NAMALWA (cell line): ENCODE measurements around the gene PSMA3.

ENCODE experiments used
- DNase-seq: peaks from one replicate; pipeline ENCODE4 v3.0.0-alpha.2; 2015; ENCODE audit warnings: low spot score

PSMA3 gene

GRCh38 chr14:58272588-58273372 lies 28.1 kb downstream of the PSMA3 start:
- peak; percentile 20 for DNase-seq

GRCh38 chr14:58274881-58275280 lies 30.2 kb downstream of the PSMA3 start:
- no peak for DNase-seq

- DNase-seq, result no peak
Observed at GRCh38 chr14:58275527-58276190, 31.0 kb downstream of the PSMA3 start.

GRCh38 chr14:58276208-58276607 lies 31.6 kb downstream of the PSMA3 start:
- DNase-seq, result no peak

- DNase-seq, result no peak
Observed at GRCh38 chr14:58278177-58278576, 33.5 kb downstream of the PSMA3 start.

- DNase-seq, result peak; percentile 16
Observed at GRCh38 chr14:58280954-58281787, 36.5 kb downstream of the PSMA3 start.

- no peak for DNase-seq
Observed at GRCh38 chr14:58281969-58282368, 37.3 kb downstream of the PSMA3 start.

GRCh38 chr14:58282925-58283593 lies 38.4 kb downstream of the PSMA3 start:
- DNase-seq, result no peak

- no peak for DNase-seq
Observed at GRCh38 chr14:58283730-58284129, 39.1 kb downstream of the PSMA3 start.

GRCh38 chr14:58285132-58285531 lies 40.5 kb downstream of the PSMA3 start:
- DNase-seq, result no peak

- DNase-seq, result no peak
Observed at GRCh38 chr14:58287607-58288042, 43.0 kb downstream of the PSMA3 start.

GRCh38 chr14:58288106-58288792 lies 43.6 kb downstream of the PSMA3 start:
- no peak for DNase-seq

- DNase-seq, result no peak
Observed at GRCh38 chr14:58291646-58292045, 47.0 kb downstream of the PSMA3 start.

- DNase-seq, result no peak
Observed at GRCh38 chr14:58292187-58292586, 47.5 kb downstream of the PSMA3 start.

- DNase-seq, result no peak
Observed at GRCh38 chr14:58294201-58294600, 49.6 kb downstream of the PSMA3 start.

- peak; percentile 3 for DNase-seq
Observed at GRCh38 chr14:58296726-58297125, 52.1 kb downstream of the PSMA3 start.

GRCh38 chr14:58297412-58297761 lies 52.7 kb downstream of the PSMA3 start:
- no peak for DNase-seq

- peak; percentile 97 for DNase-seq
Observed at GRCh38 chr14:58297762-58298476, 53.3 kb downstream of the PSMA3 start.

- DNase-seq, result peak; percentile 54
Observed at GRCh38 chr14:58298477-58299400, 54.1 kb downstream of the PSMA3 start, which contains the start of gene ARID4A. ARID4A (plus strand) TSS chr14:58298555; CDS start chr14:58299855, 1,300 bp downstream.
